ENCODE results near the gene KPNB1. TPM values are rescaled to one million over a fixed set of nuclear protein-coding genes. Genes with fewer than 3 reads are reported as not detected.
A peak's percentile ranks its signal among the peaks of the same experiment; 100 is the strongest.

KPNB1 gene
- polyA plus RNA-seq, 3 donors, result 228 to 300 (median 256) TPM

GRCh38 chr17:47690121-47690520, 40.4 kb downstream of the KPNB1 start:
- DNase-seq (ENCODE audit: extremely low read depth in 1 of 11, low read depth in 9 of 11, low spot score in 4 of 11), result no peak

GRCh38 chr17:47692137-47692894, 42.6 kb downstream of the KPNB1 start:
- no peak for DNase-seq (ENCODE audit: extremely low read depth in 1 of 11, low read depth in 9 of 11, low spot score in 4 of 11)

- no peak for DNase-seq (ENCODE audit: extremely low read depth in 1 of 11, low read depth in 9 of 11, low spot score in 4 of 11)
Measured at GRCh38 chr17:47692895-47693730, 43.4 kb downstream of the KPNB1 start.

- peak; percentile 56 to 87 (median 77) for DNase-seq (ENCODE audit: extremely low read depth in 1 of 11, low read depth in 9 of 11, low spot score in 4 of 11)
Measured at GRCh38 chr17:47693731-47694580, 44.2 kb downstream of the KPNB1 start, which contains the start of gene TBKBP1. TBKBP1 (plus strand) TSS chr17:47694161; CDS start chr17:47696113, 1,952 bp downstream.

GRCh38 chr17:47694581-47695428, 45.1 kb downstream of the KPNB1 start:
- DNase-seq (ENCODE audit: extremely low read depth in 1 of 11, low read depth in 9 of 11, low spot score in 4 of 11), result peak in 4 of 11 donors; percentile 29 to 41 (median 38)

GRCh38 chr17:47695429-47696376, 46.0 kb downstream of the KPNB1 start:
- DNase-seq (ENCODE audit: extremely low read depth in 1 of 11, low read depth in 9 of 11, low spot score in 4 of 11), result no peak

- DNase-seq (ENCODE audit: extremely low read depth in 1 of 11, low read depth in 9 of 11, low spot score in 4 of 11), result no peak
Measured at GRCh38 chr17:47696717-47697642, 47.3 kb downstream of the KPNB1 start.

- DNase-seq (ENCODE audit: extremely low read depth in 1 of 11, low read depth in 9 of 11, low spot score in 4 of 11), result no peak
Measured at GRCh38 chr17:47697906-47698711, 48.4 kb downstream of the KPNB1 start.

GRCh38 chr17:47698749-47699535, 49.2 kb downstream of the KPNB1 start:
- peak in 1 of 11 donors; percentile 25 for DNase-seq (ENCODE audit: extremely low read depth in 1 of 11, low read depth in 9 of 11, low spot score in 4 of 11)

- DNase-seq (ENCODE audit: extremely low read depth in 1 of 11, low read depth in 9 of 11, low spot score in 4 of 11), result no peak
Measured at GRCh38 chr17:47699536-47699840, 49.8 kb downstream of the KPNB1 start.

- no peak for DNase-seq (ENCODE audit: extremely low read depth in 1 of 11, low read depth in 9 of 11, low spot score in 4 of 11)
Measured at GRCh38 chr17:47700471-47701449, 51.0 kb downstream of the KPNB1 start.

GRCh38 chr17:47701608-47702007, 51.9 kb downstream of the KPNB1 start:
- no peak for DNase-seq (ENCODE audit: extremely low read depth in 1 of 11, low read depth in 9 of 11, low spot score in 4 of 11)

GRCh38 chr17:47702391-47702995, 52.8 kb downstream of the KPNB1 start:
- no peak for DNase-seq (ENCODE audit: extremely low read depth in 1 of 11, low read depth in 9 of 11, low spot score in 4 of 11)
